Thoracic aorta (tissue), 2 donors: ENCODE measurements around the gene CEACAM8. TPM values are rescaled to one million over a fixed set of nuclear protein-coding genes. Genes with fewer than 3 reads are reported as not detected.

Experiments used
- ATAC-seq: fragments of 150-250 bp; one replicate; pipeline ENCODE4 v1.8.0; 2017; ENCODE audit warnings: low read depth; ENCODE audit not compliant: insufficient number of reproducible peaks, low FRiP score
- DNase-seq: peaks from one replicate; pipeline ENCODE4 v3.0.0-alpha.2; 2020; ENCODE audit warnings: low spot score
- H3K27ac ChIP-seq, 2 donors: fragments of 200-600 bp; sonication (generic); 1 replicate in 1 of 2; 2 replicates in 1 of 2; pipeline ENCODE4 v1.5.1; 2016; ENCODE audit warnings: mild to moderate bottlenecking in 2 of 2, moderate library complexity in 2 of 2
- H3K27me3 ChIP-seq: fragments of 200-600 bp; sonication (generic); replicated peaks from 2 replicates; pipeline ENCODE4 v1.6.0; 2016; ENCODE audit warnings: mild to moderate bottlenecking; ENCODE audit not compliant: insufficient read depth
- H3K36me3 ChIP-seq: fragments of 200-600 bp; sonication (generic); one replicate; pipeline ENCODE4 v1.5.1; 2016
- H3K4me1 ChIP-seq, 2 donors: fragments of 200-600 bp; sonication (generic); 1 replicate in 1 of 2; 2 replicates in 1 of 2; pipeline versions ENCODE4 v1.5.1 to v1.6.0; 2016; ENCODE audit warnings: low read depth in 2 of 2, mild to moderate bottlenecking in 1 of 2; ENCODE audit not compliant: control insufficient read depth in 1 of 2
- H3K4me3 ChIP-seq: fragments of 200-600 bp; sonication (generic); 2 replicates; pipeline ENCODE4 v1.5.1; 2016; ENCODE audit warnings: mild to moderate bottlenecking
- H3K9me3 ChIP-seq: fragments of 200-600 bp; sonication (generic); 2 replicates; pipeline ENCODE4 v1.5.1; 2016
- CTCF ChIP-seq: fragments of 200-600 bp; sonication (generic); IDR thresholded peaks from one replicate; pipeline ENCODE4 v1.5.1; 2019; ENCODE audit warnings: antibody characterized with exemption
- total RNA-seq, 2 donors: library from RNA; depleted of rRNA; stranded (reverse); fragments of >200 nt; gene quantifications; one replicate each; pipeline versions ENCODE4 v1.1.0 to v1.2.3, GENCODE V29; 2016

Gene CEACAM8
- total RNA-seq, 2 donors from 2014 or later: not detected

- Histone ChIP-seq H3K4me3 (no peak overlapping the region), H3K36me3 (no peaks in the 10 kb centered on the region), H3K27ac (no peak overlapping the region), H3K9me3 (no peaks in the 10 kb centered on the region), H3K4me1 (no peaks in the 10 kb centered on the region), H3K27me3 (no peaks in the 10 kb centered on the region)
- ATAC-seq (no peak), DNase-seq (no peak)
- no peak for TF ChIP-seq CTCF
Measured at GRCh38 chr19:42547929-42548328, 46.8 kb downstream of the CEACAM8 start.

GRCh38 chr19:42546831-42547500, 47.8 kb downstream of the CEACAM8 start:
- no peak for DNase-seq
- ATAC-seq: no peak
- no peaks in the 10 kb centered on the region for H3K36me3 ChIP-seq

GRCh38 chr19:42544146-42544545, 50.6 kb downstream of the CEACAM8 start:
- Histone ChIP-seq H3K36me3 (no peaks in the 10 kb centered on the region), H3K4me1 (no peaks in the 10 kb centered on the region), H3K4me3 (no peak overlapping the region), H3K27ac (no peak overlapping the region), H3K27me3 (no peaks in the 10 kb centered on the region), H3K9me3 (no peaks in the 10 kb centered on the region)
- no peak for DNase-seq
- TF ChIP-seq CTCF: no peak
- no peak for ATAC-seq

More at GRCh38 chr19:42546831-42547500, 47.8 kb downstream of the CEACAM8 start:
- no peaks in the 10 kb centered on the region for H3K27me3 ChIP-seq
- H3K4me1 ChIP-seq: no peaks in the 10 kb centered on the region
- no peak for TF ChIP-seq CTCF
- no peaks in the 10 kb centered on the region for H3K9me3 ChIP-seq
- H3K4me3 ChIP-seq: no peak overlapping the region
- H3K27ac ChIP-seq: no peak overlapping the region

GRCh38 chr19:42542791-42543190, 51.9 kb downstream of the CEACAM8 start:
- ATAC-seq (no peak), DNase-seq (no peak)
- no peak for TF ChIP-seq CTCF
- Histone ChIP-seq H3K4me3 (no peak overlapping the region), H3K9me3 (no peaks in the 10 kb centered on the region), H3K36me3 (no peaks in the 10 kb centered on the region), H3K27ac (no peak overlapping the region), H3K27me3 (no peaks in the 10 kb centered on the region), H3K4me1 (no peaks in the 10 kb centered on the region)

- ATAC-seq (no peak), DNase-seq (no peak)
- TF ChIP-seq CTCF: no peak
- Histone ChIP-seq H3K9me3 (no peaks in the 10 kb centered on the region), H3K36me3 (no peaks in the 10 kb centered on the region), H3K27ac (no peak overlapping the region), H3K4me1 (no peaks in the 10 kb centered on the region), H3K4me3 (no peak overlapping the region), H3K27me3 (no peaks in the 10 kb centered on the region)
Measured at GRCh38 chr19:42540071-42540553, 54.6 kb downstream of the CEACAM8 start.
